ENCODE results near the gene COL2A1. TPM values are rescaled to one million over a fixed set of nuclear protein-coding genes. Genes with fewer than 3 reads are reported as not detected.
A peak's percentile ranks its signal among the peaks of the same experiment; 100 is the strongest.

Gene COL2A1
- total RNA-seq, 1 experiment from 2014 or later = 10.8 TPM

GRCh38 chr12:47941871-47942613 is 62.2 kb downstream of the COL2A1 start:
- Histone ChIP-seq H4K8ac (replicated peaks; ENCODE audit: insufficient read length, low read depth, low read length) (no peak overlapping the region), H3K4me2 (ENCODE audit: insufficient read depth, insufficient read length, low read length) (no peak overlapping the region), H3T11ph (ENCODE audit: low read length) (no peak overlapping the region), H2BK20ac (ENCODE audit: low read depth, low read length, poor library complexity, severe bottlenecking) (no peak overlapping the region), H3K23me2 (ENCODE audit: insufficient read length, low read depth, low read length, poor library complexity, severe bottlenecking) (peaks cover 2% of the 10 kb centered on the region), H3K18ac (ENCODE audit: insufficient read length, low read depth, low read length) (no peak overlapping the region), H4K5ac (ENCODE audit: insufficient read length, low read depth, low read length) (no peak overlapping the region), H2AFZ (ENCODE audit: low read length) (no peak overlapping the region), H3K4ac (ENCODE audit: low read depth, low read length) (no peak overlapping the region), H3K14ac (ENCODE audit: insufficient read depth, low read length) (no peak overlapping the region; the same call in 1 of the 2 replicates), H3K23ac (ENCODE audit: insufficient read length, low read depth, low read length) (no peak overlapping the region), H4K91ac (ENCODE audit: insufficient read length, low read depth, low read length) (no peak overlapping the region), H3K56ac (ENCODE audit: insufficient read length, low read depth, low read length) (no peak overlapping the region), H2BK15ac (ENCODE audit: low read depth, low read length) (no peak overlapping the region), H2BK5ac (ENCODE audit: insufficient read length, low read length) (no peak overlapping the region), H2BK120ac (ENCODE audit: low read depth, low read length, poor library complexity, severe bottlenecking) (no peak overlapping the region), H3K79me1 (ENCODE audit: insufficient read depth, low read depth, low read length, poor library complexity, severe bottlenecking) (no peaks in the 10 kb centered on the region), H4K20me1 (ENCODE audit: control insufficient read depth, insufficient read depth, insufficient read length) (peaks cover 2% of the 10 kb centered on the region), H3K9me3 (ENCODE audit: control insufficient read depth, low read depth, low read length) (no peaks in the 10 kb centered on the region), H3K27me3 (ENCODE audit: insufficient read depth, low read length) (no peaks in the 10 kb centered on the region), H3K4me1 (ENCODE audit: insufficient read depth, low read length) (no peaks in the 10 kb centered on the region), H3K27ac (ENCODE audit: insufficient read length, low read depth, low read length) (no peak overlapping the region), H3K79me2 (ENCODE audit: insufficient read depth, low read length) (no peaks in the 10 kb centered on the region), H3K9ac (ENCODE audit: extremely low read depth, insufficient read length, low read length) (no peak overlapping the region), H2AK5ac (ENCODE audit: insufficient read length, low read length) (no peak overlapping the region), H2BK12ac (ENCODE audit: insufficient read length, low read depth, low read length) (no peak overlapping the region)
- Mint-ChIP-seq H3K27ac (no peak overlapping the region; a peak in 1 of 7 replicates), H3K27me3 (ENCODE audit: low read depth) (peaks cover 30% of the 10 kb centered on the region), H3K36me3 (ENCODE audit: insufficient read depth in 1 of 3, low read depth in 3 of 3) (no peaks in the 10 kb centered on the region), H3K9me3 (no peaks in the 10 kb centered on the region; a peak in 1 of 5 replicates), H3K4me3 (no peak overlapping the region), H3K4me1 (peaks cover 13 to 26% of the 10 kb centered on the region in 2 experiments)
- DNase-seq = peak; percentile 87
- WGBS (ENCODE audit: extremely low coverage, insufficient read length, low lambda C conversion rate) = no CpG with 5 or more reads among the region's 40 CpGs
- TF ChIP-seq, protein P1, sequence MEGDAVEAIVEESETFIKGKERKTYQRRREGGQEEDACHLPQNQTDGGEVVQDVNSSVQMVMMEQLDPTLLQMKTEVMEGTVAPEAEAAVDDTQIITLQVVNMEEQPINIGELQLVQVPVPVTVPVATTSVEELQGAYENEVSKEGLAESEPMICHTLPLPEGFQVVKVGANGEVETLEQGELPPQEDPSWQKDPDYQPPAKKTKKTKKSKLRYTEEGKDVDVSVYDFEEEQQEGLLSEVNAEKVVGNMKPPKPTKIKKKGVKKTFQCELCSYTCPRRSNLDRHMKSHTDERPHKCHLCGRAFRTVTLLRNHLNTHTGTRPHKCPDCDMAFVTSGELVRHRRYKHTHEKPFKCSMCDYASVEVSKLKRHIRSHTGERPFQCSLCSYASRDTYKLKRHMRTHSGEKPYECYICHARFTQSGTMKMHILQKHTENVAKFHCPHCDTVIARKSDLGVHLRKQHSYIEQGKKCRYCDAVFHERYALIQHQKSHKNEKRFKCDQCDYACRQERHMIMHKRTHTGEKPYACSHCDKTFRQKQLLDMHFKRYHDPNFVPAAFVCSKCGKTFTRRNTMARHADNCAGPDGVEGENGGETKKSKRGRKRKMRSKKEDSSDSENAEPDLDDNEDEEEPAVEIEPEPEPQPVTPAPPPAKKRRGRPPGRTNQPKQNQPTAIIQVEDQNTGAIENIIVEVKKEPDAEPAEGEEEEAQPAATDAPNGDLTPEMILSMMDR (conservative IDR thresholded peaks at IDR 0.05) = peak; percentile 46

Measured in H9 (cell line).